Amniotic stem cell (primary cell): ENCODE measurements around the gene MLLT3.

Experiments
- DNase-seq: peaks from one replicate; lab custom pipeline; 2025; lab: John Stamatoyannopoulos, UW

MLLT3 gene

DNA sequence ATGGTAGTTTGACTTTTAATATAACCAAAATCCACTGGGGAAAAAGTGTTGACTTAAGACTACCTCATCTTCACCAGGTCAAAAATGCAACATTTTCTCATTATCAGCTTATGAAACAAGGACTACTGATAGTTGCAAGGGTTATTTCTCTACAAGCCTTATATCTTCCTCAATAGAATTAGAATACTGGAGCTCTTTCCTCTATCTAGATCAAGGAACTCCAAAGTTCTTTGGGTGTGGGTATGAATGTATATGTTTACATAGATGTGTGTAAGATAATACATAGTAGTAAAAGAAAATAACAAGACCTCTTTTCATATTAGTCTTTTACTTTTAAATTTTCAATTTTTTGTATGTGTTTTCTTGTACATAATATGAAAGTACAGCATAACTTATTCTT lies 244.5 kb downstream of the MLLT3 start:
- DNase-seq: no peak

DNA sequence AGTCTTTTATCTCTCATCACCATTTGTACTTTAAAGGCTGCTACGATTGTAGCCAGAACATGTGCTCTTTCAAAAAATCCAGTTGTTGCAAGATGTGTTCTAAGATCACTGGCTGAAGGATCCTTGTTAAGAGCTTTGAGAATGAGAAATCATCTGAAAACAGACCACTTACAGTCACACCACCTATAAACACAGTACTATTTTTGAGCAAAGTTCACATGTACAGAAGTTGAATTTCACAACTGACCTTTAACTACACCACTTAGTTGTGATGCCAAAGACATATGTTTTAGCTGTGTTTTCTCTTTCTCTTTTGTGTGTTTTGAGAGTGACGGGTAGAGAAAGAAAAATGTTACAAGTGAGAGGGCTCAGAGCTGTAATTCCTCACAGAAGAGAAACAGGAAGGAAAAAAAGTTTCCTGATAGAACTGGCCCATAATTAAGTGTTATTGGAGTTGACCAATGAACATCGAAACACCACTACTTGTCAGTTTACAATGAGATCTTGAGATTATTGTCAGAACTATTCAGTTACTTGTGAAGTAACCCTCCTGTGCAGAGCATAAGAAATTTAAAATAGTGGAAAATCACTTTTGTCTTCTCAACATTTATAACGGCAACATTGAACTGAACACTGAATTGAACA lies 245.4 kb downstream of the MLLT3 start:
- no peak for DNase-seq

DNA sequence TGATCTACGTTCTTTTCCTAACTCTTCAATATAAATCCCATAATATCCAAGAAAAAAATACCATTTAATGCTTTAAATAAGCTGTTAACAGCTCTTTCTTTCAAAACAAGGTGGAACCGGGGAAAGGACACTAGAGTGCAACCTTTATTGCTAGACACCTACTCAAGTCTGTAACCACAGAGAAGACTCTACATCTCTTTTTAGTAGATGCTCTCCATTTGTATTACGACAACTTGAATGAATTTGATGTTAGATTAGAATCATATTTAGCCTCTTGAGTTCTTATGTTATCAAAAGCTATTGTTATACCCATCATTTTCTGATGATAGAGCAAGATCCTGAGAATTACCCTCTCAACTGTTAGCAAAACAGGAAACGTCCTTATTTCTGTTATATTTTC lies 246.3 kb downstream of the MLLT3 start:
- no peak for DNase-seq

DNA sequence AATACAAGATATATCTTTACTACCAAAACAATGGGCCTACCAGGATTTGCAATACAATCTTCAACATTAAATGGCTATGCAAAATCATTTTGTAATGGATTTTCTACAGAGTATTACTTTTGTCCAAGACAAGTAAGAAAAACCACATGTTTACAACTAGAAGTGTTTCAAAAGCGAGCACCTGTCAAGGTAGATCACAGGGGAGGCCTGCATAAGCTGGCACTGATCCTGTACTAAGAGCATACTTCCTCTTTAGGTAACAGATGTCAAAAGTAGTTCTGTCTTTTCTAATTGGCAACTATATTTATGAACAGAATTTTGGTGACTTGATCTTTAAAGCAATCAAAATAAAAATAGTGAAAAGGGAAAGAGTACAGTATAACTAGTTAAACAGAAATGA lies 249.0 kb downstream of the MLLT3 start:
- no peak for DNase-seq

DNA sequence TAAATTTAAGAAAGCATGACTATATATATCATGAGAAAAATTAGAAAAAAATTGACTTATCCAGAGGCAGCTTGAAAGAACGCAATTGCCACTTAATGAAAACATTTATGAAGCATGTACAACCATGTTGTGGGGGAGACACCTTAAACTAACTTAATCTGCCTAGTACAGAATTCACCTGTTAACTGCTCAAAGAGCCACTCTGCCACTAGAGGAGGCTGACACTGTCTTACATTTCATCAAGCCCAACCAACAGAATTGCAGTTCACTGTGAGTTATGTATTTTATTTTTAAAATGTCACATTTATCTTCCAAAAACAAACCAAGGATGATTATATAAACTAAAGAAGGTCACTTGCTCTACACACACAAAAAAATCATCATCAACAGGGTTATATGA lies 252.9 kb downstream of the MLLT3 start:
- no peak for DNase-seq

DNA sequence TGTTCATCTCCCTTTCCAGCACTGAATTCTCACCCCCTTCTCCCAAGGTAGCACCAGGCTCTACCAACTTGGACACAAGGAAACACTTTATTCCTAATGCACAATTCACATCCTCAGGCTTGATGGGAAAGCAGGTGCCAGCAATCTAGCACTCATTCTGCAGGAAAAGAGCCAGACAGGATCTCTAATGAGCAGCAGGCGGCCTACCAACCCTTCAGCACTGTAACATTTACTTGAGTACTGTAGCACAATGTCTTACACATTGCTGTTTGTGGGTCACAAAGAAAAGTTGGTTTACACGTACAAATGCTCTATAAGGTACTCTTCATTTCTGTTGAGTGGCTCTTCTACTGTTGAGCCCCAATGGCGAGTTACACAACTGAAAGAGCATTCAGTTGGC lies 254.4 kb downstream of the MLLT3 start:
- no peak for DNase-seq

DNA sequence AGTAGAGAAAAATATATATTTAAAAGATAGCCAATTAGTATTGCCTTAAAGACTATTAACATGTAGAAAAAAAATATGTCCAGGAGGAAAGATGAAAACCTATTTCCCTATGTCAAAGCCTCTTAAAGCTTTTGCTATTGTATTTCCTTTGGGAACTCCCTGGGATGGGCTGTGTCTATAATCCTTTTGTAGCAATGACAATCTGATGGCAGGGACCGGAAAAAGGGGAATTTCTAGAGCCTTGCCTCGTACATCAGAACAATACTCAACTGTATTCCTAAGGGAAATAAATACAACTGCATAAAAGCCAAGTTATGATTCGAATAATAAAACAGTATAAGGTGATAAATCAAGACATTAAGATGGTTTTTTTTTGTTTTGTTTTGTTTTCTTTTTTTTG lies 257.3 kb downstream of the MLLT3 start:
- no peak for DNase-seq

DNA sequence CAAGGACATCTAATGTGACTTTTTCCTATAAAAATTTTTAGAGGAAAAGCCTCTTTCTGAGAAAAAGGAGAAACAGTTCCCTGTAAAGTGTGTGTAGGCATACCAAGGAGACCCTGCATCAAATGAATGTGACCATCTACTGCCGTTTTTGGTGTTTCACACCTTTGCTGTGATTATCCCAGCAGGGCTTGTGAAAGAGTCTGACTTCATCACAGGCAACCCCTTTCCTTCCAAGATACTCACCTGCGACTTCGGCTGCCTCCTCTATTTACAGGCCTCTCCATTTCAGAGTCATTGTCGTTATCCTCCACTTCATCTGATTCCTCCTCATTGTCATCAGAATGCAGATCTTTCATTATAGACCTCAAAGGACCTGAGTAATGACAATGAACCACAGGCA lies 259.1 kb downstream of the MLLT3 start:
- DNase-seq: no peak

DNA sequence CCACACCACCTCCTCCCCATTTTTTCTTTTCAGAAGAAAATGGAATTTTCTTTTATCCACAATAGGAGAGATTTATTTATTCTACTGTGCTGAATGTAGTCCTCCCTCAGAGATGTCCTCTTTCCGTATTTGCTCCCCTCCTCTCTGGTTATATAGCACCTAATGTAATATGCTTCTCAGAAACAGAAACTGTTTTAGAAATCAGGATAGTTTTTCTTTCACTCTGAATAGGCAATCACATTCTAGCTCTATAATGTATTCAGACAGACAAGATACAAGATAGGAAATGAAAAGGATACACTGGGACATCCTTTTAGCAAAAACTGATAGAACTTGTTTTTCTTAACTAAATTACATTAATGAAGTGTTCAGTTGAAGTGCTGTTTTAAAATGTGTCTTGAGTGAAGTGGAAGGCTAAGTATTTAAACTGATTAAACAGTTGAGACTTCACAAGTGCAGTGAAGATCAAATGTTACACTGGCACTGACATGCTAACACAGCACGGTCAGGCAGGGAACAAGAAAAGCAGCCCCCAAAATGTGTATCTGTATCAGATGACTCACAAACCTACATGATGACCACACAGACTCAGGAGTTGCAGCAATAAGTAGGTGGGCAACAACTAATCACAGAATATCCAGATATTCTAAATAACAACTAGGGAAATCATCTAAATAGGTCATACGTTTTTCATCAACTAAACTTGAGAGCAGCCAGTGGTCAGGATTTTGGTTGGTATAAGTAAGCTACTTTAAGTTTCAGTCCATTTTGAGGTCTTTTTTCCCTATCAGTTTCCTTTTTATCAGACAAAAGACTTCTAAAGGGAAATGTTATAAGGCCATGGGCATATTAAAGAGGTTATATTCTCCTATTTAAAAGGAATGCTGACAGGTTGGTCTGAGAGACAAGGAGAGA lies 260.4 kb downstream of the MLLT3 start:
- DNase-seq: no peak

DNA sequence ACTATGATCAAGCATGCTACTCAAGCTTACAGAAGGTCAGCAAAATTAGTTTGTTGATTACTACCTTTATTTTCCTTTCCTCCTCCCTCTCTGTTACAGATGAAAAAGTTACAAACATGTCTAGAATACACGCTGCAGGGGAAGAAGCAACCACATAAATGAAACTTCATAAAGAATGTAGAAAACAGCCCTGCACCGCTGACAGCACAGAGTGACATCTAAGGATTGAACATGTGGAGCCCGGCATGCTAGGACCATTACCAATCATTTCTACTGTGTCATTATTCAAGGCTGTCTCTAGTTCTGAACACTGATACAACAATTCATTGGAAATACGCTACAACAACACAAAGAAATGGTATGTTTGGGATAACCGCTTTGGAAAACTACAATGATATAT lies 261.1 kb downstream of the MLLT3 start:
- DNase-seq: no peak

DNA sequence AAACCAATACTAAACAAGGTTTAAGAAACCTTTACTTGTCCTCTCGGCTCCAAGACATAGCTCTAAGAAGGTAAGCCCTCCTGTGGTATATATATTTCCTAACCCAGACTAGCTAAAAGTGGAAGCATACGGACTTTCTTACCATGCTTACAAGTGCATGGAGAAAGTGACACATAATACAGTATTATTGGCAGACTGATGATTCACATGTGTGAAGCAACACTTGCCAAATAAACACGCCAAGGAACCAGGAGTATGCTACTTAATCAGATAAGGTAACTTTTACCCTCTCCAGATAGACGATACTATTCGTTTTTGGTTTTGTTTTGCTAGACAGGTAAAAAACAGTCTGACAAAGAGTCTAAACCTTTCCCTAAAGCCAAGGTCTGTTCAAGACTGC lies 264.1 kb downstream of the MLLT3 start:
- DNase-seq: no peak

DNA sequence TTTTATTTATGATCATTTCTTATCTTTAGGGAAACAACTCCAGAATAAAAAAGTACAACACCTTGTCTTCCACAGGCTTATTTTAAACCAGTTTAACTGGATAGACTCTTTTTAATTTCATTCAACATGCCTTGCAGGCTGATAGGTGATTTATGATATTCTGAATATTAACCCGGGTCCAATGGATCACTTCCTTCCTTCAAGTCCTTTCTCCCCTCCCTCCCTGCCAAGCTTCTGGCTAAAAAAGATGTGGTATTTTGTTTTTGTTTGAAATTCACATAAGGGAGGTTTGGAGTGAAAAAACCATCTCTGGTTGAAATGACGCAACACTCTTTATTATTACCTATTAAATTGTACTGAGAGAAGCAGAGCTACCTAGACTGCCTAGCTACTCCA lies 265.3 kb downstream of the MLLT3 start:
- no peak for DNase-seq

DNA sequence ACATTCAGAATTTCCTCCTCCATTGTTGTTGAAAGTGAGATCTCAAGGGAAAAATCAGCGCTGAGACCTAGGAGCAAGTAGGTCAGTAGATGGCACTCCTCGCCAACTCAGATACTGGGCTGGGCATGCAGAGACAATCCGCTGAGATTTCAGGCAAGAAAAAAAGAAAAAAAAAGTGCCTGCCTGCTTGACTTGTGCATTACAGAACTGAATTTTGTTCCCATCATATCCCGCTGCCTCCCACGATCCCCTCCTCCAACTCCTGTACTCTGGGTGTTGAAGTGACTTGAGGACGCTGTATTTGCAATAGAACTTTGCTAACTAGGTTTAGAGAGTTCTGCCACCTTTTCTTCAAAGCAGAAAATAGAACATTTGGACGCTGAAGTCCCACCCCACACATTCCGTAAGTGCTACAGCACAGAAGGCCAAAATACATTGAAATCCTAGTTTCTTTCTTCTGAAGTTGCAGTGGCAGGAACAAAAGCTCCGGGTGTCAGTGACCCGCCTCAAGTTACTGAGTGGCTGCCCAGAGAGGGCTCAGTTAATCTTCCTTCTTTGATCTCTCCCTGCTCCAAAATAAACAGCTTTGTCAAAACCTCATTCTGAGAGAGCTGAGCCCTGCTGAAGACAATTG lies 265.8 kb downstream of the MLLT3 start:
- DNase-seq: peak; percentile 52

DNA sequence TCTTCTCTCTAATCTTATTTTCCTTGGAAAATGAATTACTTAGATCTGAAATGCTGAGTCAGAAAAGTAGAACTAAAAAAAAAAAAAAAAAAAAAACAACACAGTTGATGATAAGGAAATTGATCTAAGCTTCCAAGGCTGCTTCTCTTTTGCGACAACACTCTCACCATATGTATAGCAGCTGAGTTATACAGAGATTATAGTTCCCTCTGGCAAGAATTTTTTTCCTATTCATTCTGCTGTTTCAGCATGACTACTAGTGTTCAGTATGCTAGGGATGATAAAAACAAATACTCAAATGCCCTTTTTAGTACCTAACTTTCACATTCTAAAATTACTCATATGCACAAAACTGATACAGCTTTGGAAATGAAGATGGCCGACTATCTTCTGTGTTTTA lies 267.3 kb downstream of the MLLT3 start:
- DNase-seq: peak; percentile 65

DNA sequence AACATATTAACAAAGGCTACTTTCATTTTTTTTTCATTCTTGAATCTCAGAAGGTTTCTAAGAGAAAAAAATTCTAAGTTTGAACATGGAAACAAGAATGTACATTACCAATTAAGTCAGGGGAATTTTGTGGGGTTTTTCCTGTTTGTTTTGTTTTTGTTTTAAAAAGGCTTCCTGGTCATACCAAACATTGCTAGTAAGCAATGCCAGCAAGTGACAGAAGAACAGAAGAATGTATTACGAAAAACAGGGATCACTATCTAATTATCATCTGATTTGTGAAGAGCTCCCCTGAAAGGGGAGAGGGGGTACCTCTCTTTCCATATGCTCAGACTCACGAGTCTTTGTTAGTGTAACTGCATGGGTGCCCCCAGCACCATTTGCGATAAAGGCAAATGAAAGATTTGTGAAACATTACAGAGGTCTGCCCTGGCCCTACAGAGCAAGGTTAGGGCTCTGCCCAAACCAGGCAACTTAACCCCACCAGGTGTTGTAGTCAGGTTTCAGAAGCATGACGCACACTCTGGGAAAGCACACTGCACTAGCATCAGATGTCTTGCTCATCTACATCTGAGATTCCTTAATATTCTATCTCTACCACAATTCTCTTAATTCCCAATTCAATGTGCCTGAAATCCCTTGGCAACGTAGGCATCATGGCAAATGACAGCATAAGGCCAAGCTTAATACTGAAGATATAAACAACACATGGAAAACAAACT lies 268.2 kb downstream of the MLLT3 start:
- no peak for DNase-seq

DNA sequence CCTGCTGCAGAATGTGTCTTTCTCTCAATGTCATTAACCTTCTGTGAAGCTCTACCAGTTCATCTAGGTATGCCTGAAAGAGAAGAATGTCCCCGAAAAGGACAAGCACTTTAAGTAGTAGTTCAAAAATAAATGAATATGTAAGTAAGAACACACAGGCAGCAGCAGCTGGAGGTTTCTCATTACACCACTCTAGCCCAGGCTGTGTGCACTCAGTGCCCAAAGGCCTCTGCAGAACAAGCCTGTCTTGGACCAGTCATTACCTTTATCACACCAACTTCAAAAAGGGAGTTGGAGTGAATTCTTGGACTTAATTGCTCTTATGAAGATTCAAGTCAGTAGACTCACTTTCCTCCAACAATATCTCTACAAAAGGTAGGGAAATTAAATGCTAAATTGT lies 268.8 kb downstream of the MLLT3 start:
- DNase-seq: no peak

DNA sequence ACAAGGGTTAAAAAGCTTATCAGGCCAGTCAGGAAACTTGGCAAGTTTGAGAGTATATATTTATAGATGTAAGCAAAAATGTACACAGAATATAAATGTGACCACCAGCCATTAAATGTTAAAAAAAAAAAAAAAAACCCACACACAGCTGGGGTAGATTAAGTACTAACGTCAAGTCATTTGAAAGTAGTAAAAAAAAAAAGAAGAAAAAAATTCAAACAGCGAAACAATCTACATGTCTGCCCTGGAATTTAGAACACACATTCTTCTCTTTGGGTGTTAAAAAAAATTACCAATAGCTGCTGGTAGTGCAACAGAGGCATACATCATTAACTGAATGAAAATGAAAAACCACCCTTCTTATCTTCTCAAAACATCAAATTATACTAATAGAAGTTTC lies 269.7 kb downstream of the MLLT3 start:
- no peak for DNase-seq

DNA sequence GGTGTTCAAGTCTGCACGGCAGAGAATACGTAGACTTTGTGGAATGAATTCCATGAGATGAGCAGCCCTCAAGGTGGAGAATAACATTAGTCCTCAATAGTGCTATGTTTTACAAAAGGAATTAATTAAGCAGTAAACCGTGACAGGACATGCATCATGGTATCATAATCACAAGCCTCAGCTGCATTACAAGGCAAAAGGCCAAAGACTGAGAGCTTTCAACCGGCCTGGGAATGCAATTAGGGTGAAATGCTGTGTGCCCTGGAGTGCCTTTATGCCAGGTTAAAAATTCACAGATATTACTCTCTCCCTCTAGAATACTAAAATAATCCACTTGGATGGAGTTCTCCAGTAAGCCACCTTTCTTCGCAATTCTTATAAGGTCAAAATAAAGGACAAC lies 270.6 kb downstream of the MLLT3 start:
- DNase-seq: no peak

DNA sequence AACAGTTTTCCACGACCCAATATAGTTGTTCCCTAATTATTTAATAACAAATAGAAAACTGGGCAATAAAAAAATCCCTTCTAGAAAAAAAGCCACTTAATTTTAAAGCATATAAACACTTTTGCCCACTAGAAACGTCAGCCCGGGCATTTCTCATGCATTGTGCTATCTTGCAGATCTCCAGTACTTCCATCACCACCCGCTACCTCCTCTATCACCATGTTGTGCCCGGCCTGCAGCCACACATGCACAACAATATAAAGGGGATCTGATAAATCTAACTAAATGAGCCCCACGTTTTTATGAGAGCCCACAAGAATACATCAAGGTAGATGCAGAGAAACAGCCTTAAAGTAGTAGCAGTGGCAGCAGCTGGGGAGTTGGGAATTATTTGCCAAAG lies 272.7 kb downstream of the MLLT3 start:
- DNase-seq: no peak

DNA sequence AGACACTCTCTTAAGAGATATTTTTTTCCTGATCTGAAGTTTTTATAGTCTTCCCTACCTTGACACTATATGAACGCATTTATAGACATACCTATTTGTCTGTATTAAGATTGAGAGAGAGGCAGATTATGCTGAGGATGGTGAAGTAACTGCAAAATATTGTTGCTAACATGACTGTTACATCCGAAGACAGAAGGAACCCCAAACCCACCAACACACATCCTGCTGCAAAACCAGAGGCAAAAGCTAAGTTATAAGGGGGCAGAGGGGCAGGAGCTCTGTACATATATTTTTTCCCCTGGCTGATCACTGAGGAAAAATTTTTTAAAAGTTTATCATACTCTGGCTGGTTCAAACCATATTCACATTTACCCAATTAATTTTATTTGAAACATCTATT lies 279.0 kb downstream of the MLLT3 start:
- no peak for DNase-seq

DNA sequence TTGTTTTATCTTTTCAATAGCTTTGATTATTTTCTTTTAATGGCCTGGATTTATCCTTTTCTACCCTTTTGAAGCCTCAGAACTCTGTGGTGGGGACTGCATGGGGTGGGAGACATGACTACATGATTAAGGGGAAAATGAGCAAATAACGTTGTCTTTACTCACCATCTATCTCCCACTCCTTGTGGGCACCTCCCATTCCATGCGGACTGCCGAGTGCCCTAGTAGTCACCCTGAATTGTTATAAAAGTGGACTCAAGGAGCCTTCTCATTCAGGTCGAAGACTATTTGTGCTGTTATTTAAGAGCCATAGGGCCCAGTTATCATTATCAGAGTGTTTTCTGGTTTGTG lies 281.8 kb downstream of the MLLT3 start:
- no peak for DNase-seq

DNA sequence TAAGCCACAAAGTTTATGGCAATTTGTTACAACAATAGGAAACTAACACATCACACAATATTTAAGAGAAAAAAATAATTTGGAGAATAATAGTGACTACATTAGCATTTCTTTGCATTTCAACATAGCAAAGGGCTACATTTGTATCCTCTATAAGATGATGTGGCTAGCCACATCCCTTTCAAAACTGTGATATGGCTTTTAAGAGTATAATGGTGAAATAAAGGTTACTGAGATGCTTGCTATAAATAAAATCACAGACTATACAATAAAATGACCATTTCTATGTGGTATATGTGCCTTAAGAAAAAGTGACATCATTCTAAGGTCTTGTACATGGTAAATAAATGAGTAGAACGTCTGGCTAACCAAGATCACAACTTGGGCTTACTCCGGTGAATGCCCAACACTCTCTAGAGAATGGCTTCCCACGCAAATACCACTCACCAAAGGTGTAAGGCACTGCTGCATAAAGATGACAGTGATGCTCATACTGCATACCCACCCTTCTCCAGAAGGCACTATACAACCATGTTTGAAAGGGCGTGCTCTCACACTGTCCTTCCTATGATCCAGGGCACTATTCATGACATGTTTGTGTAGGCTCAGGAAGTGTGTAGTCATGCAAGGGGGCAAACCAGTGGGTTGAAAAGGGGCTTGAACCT lies 286.5 kb downstream of the MLLT3 start:
- no peak for DNase-seq
